GM19099 (cell line): ENCODE measurements around the gene SEMA4D.

ENCODE experiments used
- POLR2A ChIP-seq: IDR thresholded peaks from 3 replicates; pipeline ENCODE4 v1.6.1; 2011; ENCODE audit warnings: low read depth; ENCODE audit not compliant: insufficient read length; ENCODE audit errors: extremely low read depth

SEMA4D gene

GRCh38 chr9:89469003-89469402 is 28.9 kb downstream of the SEMA4D start:
- no peak for TF ChIP-seq POLR2A

- TF ChIP-seq POLR2A, result no peak
Observed at GRCh38 chr9:89468281-89468960, 29.5 kb downstream of the SEMA4D start.

GRCh38 chr9:89467278-89467625 is 30.7 kb downstream of the SEMA4D start:
- TF ChIP-seq POLR2A, result no peak

- TF ChIP-seq POLR2A, result no peak
Observed at GRCh38 chr9:89466451-89467277, 31.2 kb downstream of the SEMA4D start.

- no peak for TF ChIP-seq POLR2A
Observed at GRCh38 chr9:89465726-89466308, 32.1 kb downstream of the SEMA4D start.

- no peak for TF ChIP-seq POLR2A
Observed at GRCh38 chr9:89465001-89465451, 32.9 kb downstream of the SEMA4D start.

- no peak for TF ChIP-seq POLR2A
Observed at GRCh38 chr9:89464300-89464901, 33.5 kb downstream of the SEMA4D start.

GRCh38 chr9:89462817-89463683 is 34.9 kb downstream of the SEMA4D start:
- no peak for TF ChIP-seq POLR2A

GRCh38 chr9:89462199-89462598 is 35.7 kb downstream of the SEMA4D start:
- TF ChIP-seq POLR2A, result no peak

GRCh38 chr9:89461265-89461664 is 36.6 kb downstream of the SEMA4D start:
- TF ChIP-seq POLR2A, result no peak

GRCh38 chr9:89460551-89460950 is 37.4 kb downstream of the SEMA4D start:
- TF ChIP-seq POLR2A, result no peak

GRCh38 chr9:89458768-89459496 is 39.0 kb downstream of the SEMA4D start:
- no peak for TF ChIP-seq POLR2A

- TF ChIP-seq POLR2A, result no peak
Observed at GRCh38 chr9:89457376-89457855, 40.5 kb downstream of the SEMA4D start.

- no peak for TF ChIP-seq POLR2A
Observed at GRCh38 chr9:89455356-89455824, 42.5 kb downstream of the SEMA4D start.
